ENCODE measurements around the gene FGF21.

FGF21 gene

DNA sequence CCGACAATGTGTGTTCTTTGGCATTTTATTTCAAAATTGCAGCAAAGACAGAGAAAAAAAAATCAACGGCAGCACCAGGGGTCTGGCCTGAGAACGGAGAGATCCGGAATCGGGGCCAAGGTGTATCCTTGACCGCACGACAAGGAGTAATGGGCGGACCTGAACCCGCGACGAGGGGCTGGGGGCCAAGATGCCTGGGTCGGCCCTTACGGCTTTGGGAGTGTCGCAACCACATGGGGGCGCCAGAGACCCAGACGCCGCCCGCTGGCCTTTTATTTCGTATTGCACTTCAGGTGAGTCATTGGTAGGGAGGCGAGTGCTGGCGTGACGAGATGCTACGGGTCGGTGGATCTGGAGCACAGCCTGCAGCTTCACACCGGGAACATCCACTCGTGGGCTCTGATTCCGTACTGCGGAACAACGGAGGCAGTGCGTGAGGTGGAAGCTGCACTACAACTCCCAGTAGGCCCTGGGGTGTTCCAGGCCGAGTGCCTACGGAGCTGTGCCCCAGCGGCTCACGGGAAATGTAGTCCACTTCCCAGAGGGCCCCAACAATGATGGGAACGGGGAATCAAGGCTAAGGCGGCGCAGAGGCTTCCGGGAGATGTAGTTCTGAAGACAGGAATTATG, 39.8 kb downstream of the FGF21 start (continued):
- no peak for TF ChIP-seq ZNF292 (tag by site-specific recombination; IDR thresholded peaks at IDR 0.05; ENCODE audit: borderline replicate concordance, low read depth)
- no peak for TF ChIP-seq ZNF37A (tag by site-specific recombination; IDR thresholded peaks at IDR 0.05)
- TF ChIP-seq ZNF132 (tag by site-specific recombination; IDR thresholded peaks at IDR 0.05; ENCODE audit: borderline replicate concordance) = no peak

DNA sequence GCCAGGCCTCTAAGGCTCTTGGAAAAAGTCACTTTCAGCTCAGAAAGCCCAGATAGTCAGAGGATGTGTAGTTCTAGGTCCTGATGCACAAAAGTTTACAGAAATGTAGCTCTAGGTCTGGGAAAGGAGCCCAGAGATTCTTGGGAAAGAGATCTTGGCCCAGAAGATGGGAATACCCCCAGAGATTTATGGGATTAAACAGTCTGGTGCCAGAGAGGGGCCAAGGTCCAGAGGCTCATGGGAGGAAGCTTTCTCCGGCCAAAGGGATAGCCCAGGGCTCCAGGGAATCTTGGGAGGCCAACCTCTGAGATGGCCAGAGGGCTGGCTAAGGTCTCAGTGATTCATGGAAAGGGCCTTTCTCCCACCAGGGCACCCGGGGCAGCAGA, 40.4 kb downstream of the FGF21 start:
- CTCF ChIA-PET = interaction anchor here (0.5 to 3.7 kb wide), 48 partner anchors 9 to 1567 kb away, joined by 3 to 101 read pairs (median 4); partner anchors contain the start of genes BCAT2, CA11, FGF21 and FUT1
- peak overlapping the region; percentile 13; the same call in 1 of the 2 replicates for H3K27ac ChIP-seq (ENCODE audit: extremely low read depth, low read depth, low read length)
- POLR2A ChIA-PET = interaction anchor here (0.6 to 2.7 kb wide), 11 partner anchors 12 to 353 kb away, joined by 3 to 28 read pairs (median 5); partner anchors contain the start of genes BCAT2, CA11, GYS1 and HSD17B14
- H3K4me3 ChIP-seq (ENCODE audit: low read depth, low read length) = no peak overlapping the region
- H3K4me1 ChIP-seq (ENCODE audit: control insufficient read depth, insufficient read depth, low read length) = no peaks in the 10 kb centered on the region
- H3K36me3 ChIP-seq (ENCODE audit: control insufficient read depth in 2 of 2, insufficient read depth in 1 of 2, low read length in 2 of 2) = peaks cover 0 to 8% of the 10 kb centered on the region in 2 experiments; a peak in 2 of 3 replicates
- no peak for TF ChIP-seq SP7 (tag by site-specific recombination; IDR thresholded peaks at IDR 0.05)
- no peak for TF ChIP-seq ZNF426 (tag by site-specific recombination; IDR thresholded peaks at IDR 0.05)
- no peak for TF ChIP-seq ZNF433 (tag by site-specific recombination; IDR thresholded peaks at IDR 0.05; ENCODE audit: low read depth)
- no peak for TF ChIP-seq ZEB2 (tag by site-specific recombination; IDR thresholded peaks at IDR 0.05)
- no peak for TF ChIP-seq ZNF76 (tag by site-specific recombination; IDR thresholded peaks at IDR 0.05; ENCODE audit: borderline replicate concordance, low read depth)
- TF ChIP-seq ZNF514 (tag by site-specific recombination; IDR thresholded peaks at IDR 0.05) = no peak
- no peak for TF ChIP-seq ZNF239 (tag by site-specific recombination; IDR thresholded peaks at IDR 0.05)
- TF ChIP-seq ZNF513 (tag by site-specific recombination; IDR thresholded peaks at IDR 0.05) = no peak
- peak; percentile 39 for TF ChIP-seq PRDM1 (tag by site-specific recombination; IDR thresholded peaks at IDR 0.05)
- TF ChIP-seq ZFHX2 (tag by site-specific recombination; conservative IDR thresholded peaks at IDR 0.05) = no peak
- TF ChIP-seq, protein P1, sequence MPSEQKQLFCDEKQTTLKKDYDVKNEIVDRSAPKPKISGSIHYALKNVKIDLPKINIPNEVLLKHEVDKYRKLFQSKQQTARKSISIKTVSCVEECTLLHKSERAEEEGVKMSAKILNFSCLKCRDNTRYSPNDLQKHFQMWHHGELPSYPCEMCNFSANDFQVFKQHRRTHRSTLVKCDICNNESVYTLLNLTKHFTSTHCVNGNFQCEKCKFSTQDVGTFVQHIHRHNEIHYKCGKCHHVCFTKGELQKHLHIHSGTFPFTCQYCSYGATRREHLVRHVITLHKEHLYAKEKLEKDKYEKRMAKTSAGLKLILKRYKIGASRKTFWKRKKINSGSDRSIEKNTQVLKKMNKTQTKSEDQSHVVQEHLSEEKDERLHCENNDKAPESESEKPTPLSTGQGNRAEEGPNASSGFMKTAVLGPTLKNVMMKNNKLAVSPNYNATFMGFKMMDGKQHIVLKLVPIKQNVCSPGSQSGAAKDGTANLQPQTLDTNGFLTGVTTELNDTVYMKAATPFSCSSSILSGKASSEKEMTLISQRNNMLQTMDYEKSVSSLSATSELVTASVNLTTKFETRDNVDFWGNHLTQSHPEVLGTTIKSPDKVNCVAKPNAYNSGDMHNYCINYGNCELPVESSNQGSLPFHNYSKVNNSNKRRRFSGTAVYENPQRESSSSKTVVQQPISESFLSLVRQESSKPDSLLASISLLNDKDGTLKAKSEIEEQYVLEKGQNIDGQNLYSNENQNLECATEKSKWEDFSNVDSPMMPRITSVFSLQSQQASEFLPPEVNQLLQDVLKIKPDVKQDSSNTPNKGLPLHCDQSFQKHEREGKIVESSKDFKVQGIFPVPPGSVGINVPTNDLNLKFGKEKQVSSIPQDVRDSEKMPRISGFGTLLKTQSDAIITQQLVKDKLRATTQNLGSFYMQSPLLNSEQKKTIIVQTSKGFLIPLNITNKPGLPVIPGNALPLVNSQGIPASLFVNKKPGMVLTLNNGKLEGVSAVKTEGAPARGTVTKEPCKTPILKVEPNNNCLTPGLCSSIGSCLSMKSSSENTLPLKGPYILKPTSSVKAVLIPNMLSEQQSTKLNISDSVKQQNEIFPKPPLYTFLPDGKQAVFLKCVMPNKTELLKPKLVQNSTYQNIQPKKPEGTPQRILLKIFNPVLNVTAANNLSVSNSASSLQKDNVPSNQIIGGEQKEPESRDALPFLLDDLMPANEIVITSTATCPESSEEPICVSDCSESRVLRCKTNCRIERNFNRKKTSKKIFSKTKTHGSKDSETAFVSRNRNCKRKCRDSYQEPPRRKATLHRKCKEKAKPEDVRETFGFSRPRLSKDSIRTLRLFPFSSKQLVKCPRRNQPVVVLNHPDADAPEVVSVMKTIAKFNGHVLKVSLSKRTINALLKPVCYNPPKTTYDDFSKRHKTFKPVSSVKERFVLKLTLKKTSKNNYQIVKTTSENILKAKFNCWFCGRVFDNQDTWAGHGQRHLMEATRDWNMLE (tag by site-specific recombination; conservative IDR thresholded peaks at IDR 0.05; ENCODE audit: low read depth) = no peak
- no peak for TF ChIP-seq ZBTB8A (tag by site-specific recombination; IDR thresholded peaks at IDR 0.05)
- TF ChIP-seq ZNF785 (tag by site-specific recombination; IDR thresholded peaks at IDR 0.05) = no peak
- TF ChIP-seq ZBTB17 (tag by site-specific recombination; IDR thresholded peaks at IDR 0.05) = peak; percentile 76
- H3K9me3 ChIP-seq (ENCODE audit: control insufficient read depth, insufficient read depth, low read depth, low read length) = no peaks in the 10 kb centered on the region
